GM12875 (cell line): ENCODE results near the gene HERPUD2.

Experiments
- H3K4me3 ChIP-seq: one replicate; pipeline ENCODE4 v1.5.1; 2011; ENCODE audit warnings: low read depth, low read length, control low read depth
- CTCF ChIP-seq: IDR thresholded peaks from 2 replicates; pipeline ENCODE4 v1.5.1; 2011; ENCODE audit warnings: low read depth, mild to moderate bottlenecking, control low read depth, inconsistent platforms, low read length, moderate library complexity, borderline replicate concordance; ENCODE audit not compliant: insufficient read depth

The HERPUD2 gene

DNA sequence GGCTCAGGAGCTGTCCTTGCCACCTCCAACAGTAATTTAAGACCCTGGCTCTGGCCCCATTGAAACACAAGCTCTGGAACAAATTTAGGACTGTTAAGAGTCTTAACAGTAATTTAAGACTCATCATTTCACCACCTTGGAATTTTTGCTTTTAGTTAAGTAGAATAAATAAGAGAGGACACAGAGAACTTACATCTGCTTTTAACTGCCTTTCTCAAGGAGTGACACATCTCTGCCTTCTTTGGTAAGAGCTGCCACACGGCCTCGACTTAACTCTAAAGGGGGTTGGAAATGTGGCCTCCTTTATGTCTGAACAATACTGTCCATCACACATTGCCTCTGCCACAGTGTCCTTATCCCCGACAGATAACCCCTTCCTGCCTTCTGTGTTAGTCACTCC lies 77.9 kb downstream of the HERPUD2 start:
- no peak overlapping the region for H3K4me3 ChIP-seq
- TF ChIP-seq CTCF: no peak

- no peak overlapping the region for H3K4me3 ChIP-seq
- no peak for TF ChIP-seq CTCF
These were observed 81.8 kb downstream of the HERPUD2 start for GRCh38 chr7:35613150-35613549.

- TF ChIP-seq CTCF: no peak
- H3K4me3 ChIP-seq: no peak overlapping the region
These were observed 89.2 kb downstream of the HERPUD2 start for GRCh38 chr7:35605760-35606159.

DNA sequence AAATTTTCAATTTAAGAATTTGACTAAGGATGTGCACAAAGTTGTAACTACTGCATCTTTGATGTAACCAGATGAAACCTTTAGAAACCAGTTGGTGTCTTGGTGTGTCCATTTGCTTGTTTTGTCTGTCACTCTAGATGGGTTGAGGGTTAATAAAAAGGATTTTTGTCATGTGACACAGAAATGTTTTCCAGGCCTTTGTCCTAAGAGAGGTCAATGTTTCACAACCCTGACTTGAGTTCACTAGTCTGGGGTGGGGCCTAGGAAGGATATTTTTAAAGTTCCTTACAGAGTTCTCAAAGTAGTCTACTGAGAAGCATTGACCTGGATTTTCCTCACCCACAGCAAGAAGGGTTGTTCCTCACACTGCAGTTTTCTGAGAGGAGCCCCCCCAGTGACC lies 90.3 kb downstream of the HERPUD2 start:
- H3K4me3 ChIP-seq: no peak overlapping the region
- no peak for TF ChIP-seq CTCF

GRCh38 chr7:35599645-35600044 lies 95.3 kb downstream of the HERPUD2 start:
- no peak for TF ChIP-seq CTCF

DNA sequence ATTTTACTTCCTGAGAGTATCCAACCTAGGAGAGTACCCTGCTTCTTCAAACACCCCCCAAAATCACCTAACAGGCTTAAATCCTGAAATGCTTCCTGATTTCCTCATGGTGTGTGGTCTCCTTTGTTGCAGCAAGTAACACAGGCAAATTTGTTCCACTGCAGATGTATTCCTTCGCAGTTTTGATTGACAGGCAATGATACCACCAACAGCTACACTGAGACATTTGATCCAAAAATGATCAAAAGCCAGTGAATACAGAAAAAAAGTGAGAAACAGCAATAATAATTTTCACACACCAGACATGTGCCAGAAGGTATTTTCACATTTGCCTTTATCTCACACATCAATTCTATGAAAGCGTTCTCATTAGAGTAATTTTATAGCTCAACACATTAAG lies 95.9 kb downstream of the HERPUD2 start:
- TF ChIP-seq CTCF: no peak
- H3K4me3 ChIP-seq: no peak overlapping the region

More at GRCh38 chr7:35599645-35600044, 95.3 kb downstream of the HERPUD2 start:
- H3K4me3 ChIP-seq: no peak overlapping the region

DNA sequence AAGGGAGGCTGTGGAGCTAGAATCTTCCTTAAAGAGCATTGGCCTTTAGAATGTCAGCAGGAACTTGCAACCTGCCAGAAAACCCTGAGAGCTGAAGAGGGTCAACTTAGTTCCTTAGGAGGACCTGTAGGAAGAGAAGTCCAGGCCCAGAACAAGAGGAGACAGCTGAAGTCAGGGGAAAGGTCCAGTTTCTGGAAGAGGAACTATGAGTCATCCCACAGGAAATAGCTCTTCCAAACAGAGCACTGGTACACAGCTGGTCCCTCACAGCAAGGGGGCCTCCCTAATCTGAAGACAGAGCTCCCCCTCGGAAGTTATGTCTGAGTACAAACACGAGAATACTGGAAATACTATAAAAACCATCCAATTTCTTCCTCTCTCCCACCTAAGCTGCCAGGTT lies 98.9 kb downstream of the HERPUD2 start:
- TF ChIP-seq CTCF: no peak
- H3K4me3 ChIP-seq: no peak overlapping the region
